ENCODE measurements around the gene TPPP.
A peak's percentile ranks its signal among the peaks of the same experiment; 100 is the strongest.

The TPPP gene

GRCh38 chr5:671459-672328, 21.5 kb downstream of the TPPP start:
- WGBS, 2 experiments, result 41 to 43% methylated on average over 27 of the region's 27 CpGs
- H3K4me3 ChIP-seq (ENCODE audit: insufficient read depth, low read depth, low read length), result no peak overlapping the region
- no peaks in the 10 kb centered on the region for H3K9me3 ChIP-seq (ENCODE audit: control insufficient read depth, low read length)
- no peaks in the 10 kb centered on the region for H3K36me3 ChIP-seq (ENCODE audit: control insufficient read depth, insufficient read depth, low read length)
- H3K4me1 ChIP-seq (ENCODE audit: control insufficient read depth, insufficient read depth, low read length), result peaks cover 20% of the 10 kb centered on the region
- peaks cover 11% of the 10 kb centered on the region for H3K27me3 ChIP-seq (ENCODE audit: control insufficient read depth, insufficient read depth, low read length, poor library complexity, severe bottlenecking)
- peak overlapping the region; percentile 91 for H3K27ac ChIP-seq (ENCODE audit: insufficient read depth, low read depth, low read length, poor library complexity, severe bottlenecking)

GRCh38 chr5:670396-671270, 22.5 kb downstream of the TPPP start:
- Histone ChIP-seq H3K4me1 (ENCODE audit: control insufficient read depth, insufficient read depth, low read length) (peaks cover 20% of the 10 kb centered on the region), H3K36me3 (ENCODE audit: control insufficient read depth, insufficient read depth, low read length) (peaks cover 6% of the 10 kb centered on the region), H3K27me3 (ENCODE audit: control insufficient read depth, insufficient read depth, low read length, poor library complexity, severe bottlenecking) (peaks cover 11% of the 10 kb centered on the region), H3K4me3 (ENCODE audit: insufficient read depth, low read depth, low read length) (no peak overlapping the region), H3K27ac (ENCODE audit: insufficient read depth, low read depth, low read length, poor library complexity, severe bottlenecking) (no peak overlapping the region), H3K9me3 (ENCODE audit: control insufficient read depth, low read length) (no peaks in the 10 kb centered on the region)
- 80 to 82% methylated on average over 33 of the region's 33 CpGs for WGBS, 2 experiments

DNA sequence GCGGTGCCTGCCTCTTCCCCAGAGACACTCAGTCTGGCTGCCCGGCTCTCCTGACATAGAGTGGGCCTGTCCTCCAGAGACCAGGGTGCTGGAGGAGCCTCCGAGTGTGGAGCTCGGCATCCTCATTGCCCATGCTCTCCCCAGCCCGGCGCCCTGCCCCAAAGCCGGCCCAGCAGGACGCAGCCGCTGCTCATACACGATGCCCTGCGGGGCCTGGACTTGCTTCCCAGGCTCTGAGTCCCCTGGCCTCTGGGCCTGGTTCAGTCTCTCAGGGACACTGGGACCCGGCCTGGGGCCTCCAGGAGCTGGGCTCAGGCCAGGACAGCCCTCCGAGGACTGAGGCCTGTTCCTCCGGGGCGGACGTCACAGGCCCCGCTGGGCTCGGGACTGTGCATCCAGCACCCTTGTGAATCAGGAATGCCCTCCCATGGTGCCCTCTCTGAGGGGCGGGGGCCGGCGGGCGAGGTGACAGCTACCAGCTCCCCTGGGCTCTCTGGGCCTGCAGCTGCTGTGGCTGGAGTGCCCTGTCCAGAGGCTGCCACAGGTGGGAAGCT, 23.2 kb downstream of the TPPP start:
- WGBS, 2 experiments, result 83 to 85% methylated on average over 22 of the region's 22 CpGs
- peaks cover 20% of the 10 kb centered on the region for H3K4me1 ChIP-seq (ENCODE audit: control insufficient read depth, insufficient read depth, low read length)
- H3K27me3 ChIP-seq (ENCODE audit: control insufficient read depth, insufficient read depth, low read length, poor library complexity, severe bottlenecking), result peaks cover 11% of the 10 kb centered on the region

DNA sequence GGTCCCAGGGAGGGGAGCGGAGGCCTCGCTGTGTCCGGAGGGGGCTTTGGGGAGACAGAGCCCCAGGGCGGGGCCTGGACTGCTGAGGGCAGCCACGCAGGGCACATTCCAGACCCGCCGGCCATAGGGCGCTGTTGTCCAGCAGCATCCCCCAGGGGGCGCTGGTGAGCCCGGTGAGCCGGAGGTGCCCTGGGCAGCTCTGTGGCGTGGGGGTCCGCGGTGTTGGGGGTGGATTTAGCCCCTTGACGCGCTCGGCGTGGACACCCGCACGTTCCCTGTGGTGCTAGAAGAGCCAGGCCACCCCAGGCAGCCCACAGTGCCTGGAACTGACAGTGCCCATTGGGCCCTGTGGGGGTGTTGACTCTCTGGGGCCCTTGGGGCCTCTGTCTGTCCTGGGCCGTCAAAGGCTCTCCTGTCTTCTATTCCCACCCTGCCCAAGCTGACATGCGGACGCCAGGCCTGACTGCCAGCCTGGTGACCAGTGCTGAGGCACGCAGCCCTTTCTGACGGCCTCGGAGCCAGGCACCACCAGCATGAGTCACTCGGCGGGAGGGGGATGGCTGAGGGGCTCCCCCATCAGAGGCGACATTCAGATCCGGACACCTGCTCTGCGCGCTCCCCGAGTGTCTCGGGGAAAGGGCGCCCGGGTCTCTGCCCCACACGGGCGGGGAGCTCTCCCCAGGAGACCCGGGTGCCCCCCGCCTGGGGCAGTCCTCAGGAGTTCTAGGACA, 23.9 kb downstream of the TPPP start:
- no peak overlapping the region for H3K4me3 ChIP-seq (ENCODE audit: insufficient read depth, low read depth, low read length)
- peaks cover 11% of the 10 kb centered on the region for H3K27me3 ChIP-seq (ENCODE audit: control insufficient read depth, insufficient read depth, low read length, poor library complexity, severe bottlenecking)
- WGBS, 2 experiments, result 62% methylated on average over 40 of the region's 40 CpGs
- peaks cover 20% of the 10 kb centered on the region for H3K4me1 ChIP-seq (ENCODE audit: control insufficient read depth, insufficient read depth, low read length)
- H3K27ac ChIP-seq (ENCODE audit: insufficient read depth, low read depth, low read length, poor library complexity, severe bottlenecking), result no peak overlapping the region
- H3K36me3 ChIP-seq (ENCODE audit: control insufficient read depth, insufficient read depth, low read length), result peaks cover 10% of the 10 kb centered on the region
- no peaks in the 10 kb centered on the region for H3K9me3 ChIP-seq (ENCODE audit: control insufficient read depth, low read length)

More for the DNA sequence above, 23.2 kb downstream of the TPPP start:
- H3K4me3 ChIP-seq (ENCODE audit: insufficient read depth, low read depth, low read length), result no peak overlapping the region
- no peaks in the 10 kb centered on the region for H3K9me3 ChIP-seq (ENCODE audit: control insufficient read depth, low read length)
- H3K36me3 ChIP-seq (ENCODE audit: control insufficient read depth, insufficient read depth, low read length), result peaks cover 10% of the 10 kb centered on the region
- no peak overlapping the region for H3K27ac ChIP-seq (ENCODE audit: insufficient read depth, low read depth, low read length, poor library complexity, severe bottlenecking)

GRCh38 chr5:668283-668995, 24.7 kb downstream of the TPPP start:
- H3K36me3 ChIP-seq (ENCODE audit: control insufficient read depth, insufficient read depth, low read length), result peaks cover 10% of the 10 kb centered on the region
- H3K27me3 ChIP-seq (ENCODE audit: control insufficient read depth, insufficient read depth, low read length, poor library complexity, severe bottlenecking), result peaks cover 11% of the 10 kb centered on the region
- no peak overlapping the region for H3K4me3 ChIP-seq (ENCODE audit: insufficient read depth, low read depth, low read length)
- peaks cover 16% of the 10 kb centered on the region for H3K4me1 ChIP-seq (ENCODE audit: control insufficient read depth, insufficient read depth, low read length)
- no peaks in the 10 kb centered on the region for H3K9me3 ChIP-seq (ENCODE audit: control insufficient read depth, low read length)
- no peak overlapping the region for H3K27ac ChIP-seq (ENCODE audit: insufficient read depth, low read depth, low read length, poor library complexity, severe bottlenecking)
- 92 to 93% methylated on average over 44 of the region's 44 CpGs for WGBS, 2 experiments

- Histone ChIP-seq H3K36me3 (ENCODE audit: control insufficient read depth, insufficient read depth, low read length) (peaks cover 10% of the 10 kb centered on the region), H3K27ac (ENCODE audit: insufficient read depth, low read depth, low read length, poor library complexity, severe bottlenecking) (no peak overlapping the region), H3K4me1 (ENCODE audit: control insufficient read depth, insufficient read depth, low read length) (peaks cover 1% of the 10 kb centered on the region), H3K27me3 (ENCODE audit: control insufficient read depth, insufficient read depth, low read length, poor library complexity, severe bottlenecking) (no peaks in the 10 kb centered on the region), H3K9me3 (ENCODE audit: control insufficient read depth, low read length) (no peaks in the 10 kb centered on the region), H3K4me3 (ENCODE audit: insufficient read depth, low read depth, low read length) (no peak overlapping the region)
- WGBS, 2 experiments, result 94 to 97% methylated on average over 13 of the region's 13 CpGs
Observed at GRCh38 chr5:666816-667498, 26.2 kb downstream of the TPPP start.

GRCh38 chr5:665956-666711, 27.0 kb downstream of the TPPP start:
- Histone ChIP-seq H3K9me3 (ENCODE audit: control insufficient read depth, low read length) (no peaks in the 10 kb centered on the region), H3K4me3 (ENCODE audit: insufficient read depth, low read depth, low read length) (no peak overlapping the region), H3K27ac (ENCODE audit: insufficient read depth, low read depth, low read length, poor library complexity, severe bottlenecking) (no peak overlapping the region), H3K36me3 (ENCODE audit: control insufficient read depth, insufficient read depth, low read length) (peaks cover 13% of the 10 kb centered on the region), H3K4me1 (ENCODE audit: control insufficient read depth, insufficient read depth, low read length) (no peaks in the 10 kb centered on the region), H3K27me3 (ENCODE audit: control insufficient read depth, insufficient read depth, low read length, poor library complexity, severe bottlenecking) (no peaks in the 10 kb centered on the region)
- 96% methylated on average over 40 of the region's 40 CpGs for WGBS, 2 experiments

GRCh38 chr5:665541-665955, 27.6 kb downstream of the TPPP start:
- H3K36me3 ChIP-seq (ENCODE audit: control insufficient read depth, insufficient read depth, low read length), result peaks cover 16% of the 10 kb centered on the region
- H3K27me3 ChIP-seq (ENCODE audit: control insufficient read depth, insufficient read depth, low read length, poor library complexity, severe bottlenecking), result no peaks in the 10 kb centered on the region
- 86 to 90% methylated on average over 5 to 7 of the region's 8 CpGs for WGBS, 2 experiments
- H3K27ac ChIP-seq (ENCODE audit: insufficient read depth, low read depth, low read length, poor library complexity, severe bottlenecking), result no peak overlapping the region
- H3K4me3 ChIP-seq (ENCODE audit: insufficient read depth, low read depth, low read length), result no peak overlapping the region
- H3K4me1 ChIP-seq (ENCODE audit: control insufficient read depth, insufficient read depth, low read length), result no peaks in the 10 kb centered on the region
- H3K9me3 ChIP-seq (ENCODE audit: control insufficient read depth, low read length), result no peaks in the 10 kb centered on the region

Data from ectodermal cell (in vitro differentiated cells).